Measurements from ENCODE around the gene ETV7. TPM values are rescaled to one million over a fixed set of nuclear protein-coding genes. Genes with fewer than 3 reads are reported as not detected.

ETV7 gene
- total and polyA plus RNA-seq, 2 of the 13 experiments (the other 11 are each of a cell fraction or from before 2014, with no cell fraction given), result not detected

DNA sequence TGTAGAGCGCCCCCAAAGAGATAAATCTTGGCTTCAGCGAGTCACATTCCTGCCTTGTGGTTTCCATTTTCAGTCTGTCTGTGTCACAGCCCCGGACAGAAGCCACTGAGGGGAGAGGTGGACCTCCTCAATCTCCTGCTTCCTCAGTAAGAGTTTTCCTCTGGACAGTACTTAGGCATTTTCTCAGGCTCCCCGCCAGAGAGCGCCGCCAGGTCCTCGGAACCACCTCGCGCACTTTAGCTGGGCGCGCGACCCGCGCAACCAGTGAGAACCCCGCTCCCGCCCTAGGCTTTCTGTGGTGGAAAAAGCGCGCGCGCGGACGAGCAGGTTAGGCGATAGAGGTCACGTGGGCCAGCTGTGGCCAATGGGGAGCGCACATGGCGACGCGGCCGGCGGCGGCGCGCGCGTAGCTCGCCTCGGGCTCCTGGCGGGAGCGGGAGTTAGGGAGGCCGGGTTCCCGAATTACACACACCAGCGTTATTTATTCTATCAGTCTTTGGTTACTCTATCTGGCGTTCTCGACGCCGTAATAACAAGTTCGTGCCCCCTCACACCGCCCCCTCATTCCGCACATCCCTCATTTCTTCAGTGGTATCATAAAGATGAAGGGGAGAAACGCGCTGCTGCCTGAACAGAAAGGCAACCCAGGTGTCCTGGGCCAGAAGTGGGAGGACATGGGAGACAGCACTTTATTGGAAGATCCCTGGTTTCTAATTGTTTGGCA is 35.8 kb upstream of the ETV7 start (continued):
- TF ChIP-seq HNRNPLL (IDR thresholded peaks at IDR 0.05; ENCODE audit: low read depth, low read length, poor library complexity, severe bottlenecking), result peak; percentile 96
- TF ChIP-seq ZNF790 (CRISPR knock-in tag; IDR thresholded peaks at IDR 0.05; ENCODE audit: borderline replicate concordance), result no peak
- TF ChIP-seq ZNF878 (CRISPR knock-in tag; IDR thresholded peaks at IDR 0.05), result peak; percentile 86
- no peak for TF ChIP-seq RFXAP (CRISPR knock-in tag; IDR thresholded peaks at IDR 0.05; ENCODE audit: borderline replicate concordance)
- peak; percentile 53; the same call in 1 of the 2 replicates for TF ChIP-seq SRF (IDR thresholded peaks at IDR 0.05; ENCODE audit: low read depth, low read length)
- peak; percentile 47; the same call in 1 of the 2 replicates for TF ChIP-seq CREM (IDR thresholded peaks at IDR 0.05)
- TF ChIP-seq CREM (CRISPR knock-in tag; IDR thresholded peaks at IDR 0.05), result no peak
- TF ChIP-seq ZNF614 (CRISPR knock-in tag; IDR thresholded peaks at IDR 0.05; ENCODE audit: borderline replicate concordance), result peak; percentile 80; the same call in 1 of the 2 replicates
- TF ChIP-seq FOXA1 (IDR thresholded peaks at IDR 0.05), result no peak
- TF ChIP-seq FOXA1 (CRISPR knock-in tag; IDR thresholded peaks at IDR 0.05), result 0 out of 2 replicates have a peak, but pooled peaks have one; percentile 5
- TF ChIP-seq ZNF501 (CRISPR knock-in tag; IDR thresholded peaks at IDR 0.05), result peak; percentile 98
- TF ChIP-seq, protein P1, sequence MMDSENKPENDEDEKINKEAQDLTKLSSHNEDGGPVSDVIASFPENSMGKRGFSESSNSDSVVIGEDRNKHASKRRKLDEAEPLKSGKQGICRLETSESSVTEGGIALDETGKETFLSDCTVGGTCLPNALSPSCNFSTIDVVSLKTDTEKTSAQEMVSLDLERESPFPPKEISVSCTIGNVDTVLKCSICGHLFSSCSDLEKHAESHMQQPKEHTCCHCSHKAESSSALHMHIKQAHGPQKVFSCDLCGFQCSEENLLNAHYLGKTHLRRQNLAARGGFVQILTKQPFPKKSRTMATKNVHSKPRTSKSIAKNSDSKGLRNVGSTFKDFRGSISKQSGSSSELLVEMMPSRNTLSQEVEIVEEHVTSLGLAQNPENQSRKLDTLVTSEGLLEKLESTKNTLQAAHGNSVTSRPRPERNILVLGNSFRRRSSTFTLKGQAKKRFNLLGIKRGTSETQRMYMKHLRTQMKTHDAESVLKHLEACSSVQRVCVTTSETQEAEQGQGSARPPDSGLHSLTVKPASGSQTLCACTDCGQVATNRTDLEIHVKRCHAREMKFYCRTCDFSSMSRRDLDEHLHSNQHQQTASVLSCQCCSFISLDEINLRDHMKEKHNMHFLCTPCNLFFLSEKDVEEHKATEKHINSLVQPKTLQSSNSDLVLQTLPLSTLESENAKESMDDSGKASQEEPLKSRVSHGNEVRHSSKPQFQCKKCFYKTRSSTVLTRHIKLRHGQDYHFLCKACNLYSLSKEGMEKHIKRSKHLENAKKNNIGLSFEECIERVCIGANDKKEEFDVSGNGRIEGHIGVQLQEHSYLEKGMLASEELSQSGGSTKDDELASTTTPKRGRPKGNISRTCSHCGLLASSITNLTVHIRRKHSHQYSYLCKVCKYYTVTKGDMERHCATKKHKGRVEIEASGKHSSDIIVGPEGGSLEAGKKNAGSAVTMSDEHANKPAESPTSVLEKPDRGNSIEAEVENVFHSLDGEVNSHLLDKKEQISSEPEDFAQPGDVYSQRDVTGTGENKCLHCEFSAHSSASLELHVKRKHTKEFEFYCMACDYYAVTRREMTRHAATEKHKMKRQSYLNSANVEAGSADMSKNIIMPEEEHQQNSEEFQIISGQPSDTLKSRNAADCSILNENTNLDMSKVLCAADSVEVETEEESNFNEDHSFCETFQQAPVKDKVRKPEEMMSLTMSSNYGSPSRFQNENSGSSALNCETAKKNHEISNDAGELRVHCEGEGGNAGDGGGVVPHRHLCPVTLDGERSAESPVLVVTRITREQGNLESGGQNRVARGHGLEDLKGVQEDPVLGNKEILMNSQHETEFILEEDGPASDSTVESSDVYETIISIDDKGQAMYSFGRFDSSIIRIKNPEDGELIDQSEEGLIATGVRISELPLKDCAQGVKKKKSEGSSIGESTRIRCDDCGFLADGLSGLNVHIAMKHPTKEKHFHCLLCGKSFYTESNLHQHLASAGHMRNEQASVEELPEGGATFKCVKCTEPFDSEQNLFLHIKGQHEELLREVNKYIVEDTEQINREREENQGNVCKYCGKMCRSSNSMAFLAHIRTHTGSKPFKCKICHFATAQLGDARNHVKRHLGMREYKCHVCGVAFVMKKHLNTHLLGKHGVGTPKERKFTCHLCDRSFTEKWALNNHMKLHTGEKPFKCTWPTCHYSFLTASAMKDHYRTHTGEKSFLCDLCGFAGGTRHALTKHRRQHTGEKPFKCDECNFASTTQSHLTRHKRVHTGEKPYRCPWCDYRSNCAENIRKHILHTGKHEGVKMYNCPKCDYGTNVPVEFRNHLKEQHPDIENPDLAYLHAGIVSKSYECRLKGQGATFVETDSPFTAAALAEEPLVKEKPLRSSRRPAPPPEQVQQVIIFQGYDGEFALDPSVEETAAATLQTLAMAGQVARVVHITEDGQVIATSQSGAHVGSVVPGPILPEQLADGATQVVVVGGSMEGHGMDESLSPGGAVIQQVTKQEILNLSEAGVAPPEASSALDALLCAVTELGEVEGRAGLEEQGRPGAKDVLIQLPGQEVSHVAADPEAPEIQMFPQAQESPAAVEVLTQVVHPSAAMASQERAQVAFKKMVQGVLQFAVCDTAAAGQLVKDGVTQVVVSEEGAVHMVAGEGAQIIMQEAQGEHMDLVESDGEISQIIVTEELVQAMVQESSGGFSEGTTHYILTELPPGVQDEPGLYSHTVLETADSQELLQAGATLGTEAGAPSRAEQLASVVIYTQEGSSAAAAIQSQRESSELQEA (CRISPR knock-in tag; IDR thresholded peaks at IDR 0.05; ENCODE audit: not compliant biosample characterization), result peak; percentile 54
- no peak; the same call in 1 of the 2 replicates for TF ChIP-seq ZNF589 (CRISPR knock-in tag; conservative IDR thresholded peaks at IDR 0.05)
- TF ChIP-seq HMG20A (CRISPR knock-in tag; IDR thresholded peaks at IDR 0.05; ENCODE audit: borderline replicate concordance), result peak; percentile 65
- TF ChIP-seq CBX1 (IDR thresholded peaks at IDR 0.05; ENCODE audit: low read depth), result peak; percentile 70
- no peak for TF ChIP-seq TBP (CRISPR knock-in tag; IDR thresholded peaks at IDR 0.05)
- TF ChIP-seq, protein P2, sequence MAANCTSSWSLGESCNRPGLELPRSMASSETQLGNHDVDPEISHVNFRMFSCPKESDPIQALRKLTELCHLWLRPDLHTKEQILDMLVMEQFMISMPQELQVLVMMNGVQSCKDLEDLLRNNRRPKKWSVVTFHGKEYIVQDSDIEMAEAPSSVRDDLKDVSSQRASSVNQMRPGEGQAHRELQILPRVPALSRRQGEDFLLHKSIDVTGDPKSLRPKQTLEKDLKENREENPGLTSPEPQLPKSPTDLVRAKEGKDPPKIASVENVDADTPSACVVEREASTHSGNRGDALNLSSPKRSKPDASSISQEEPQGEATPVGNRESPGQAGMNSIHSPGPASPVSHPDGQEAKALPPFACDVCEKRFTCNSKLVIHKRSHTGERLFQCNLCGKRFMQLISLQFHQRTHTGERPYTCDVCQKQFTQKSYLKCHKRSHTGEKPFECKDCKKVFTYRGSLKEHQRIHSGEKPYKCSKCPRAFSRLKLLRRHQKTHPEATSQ (CRISPR knock-in tag; IDR thresholded peaks at IDR 0.05; ENCODE audit: borderline replicate concordance), result peak; percentile 77
- no peak for TF ChIP-seq ZFP36L2 (CRISPR knock-in tag; IDR thresholded peaks at IDR 0.05)
- TF ChIP-seq, protein P3, sequence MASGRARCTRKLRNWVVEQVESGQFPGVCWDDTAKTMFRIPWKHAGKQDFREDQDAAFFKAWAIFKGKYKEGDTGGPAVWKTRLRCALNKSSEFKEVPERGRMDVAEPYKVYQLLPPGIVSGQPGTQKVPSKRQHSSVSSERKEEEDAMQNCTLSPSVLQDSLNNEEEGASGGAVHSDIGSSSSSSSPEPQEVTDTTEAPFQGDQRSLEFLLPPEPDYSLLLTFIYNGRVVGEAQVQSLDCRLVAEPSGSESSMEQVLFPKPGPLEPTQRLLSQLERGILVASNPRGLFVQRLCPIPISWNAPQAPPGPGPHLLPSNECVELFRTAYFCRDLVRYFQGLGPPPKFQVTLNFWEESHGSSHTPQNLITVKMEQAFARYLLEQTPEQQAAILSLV (CRISPR knock-in tag; IDR thresholded peaks at IDR 0.05; ENCODE audit: borderline replicate concordance), result peak; percentile 67; the same call in 1 of the 2 replicates
- peak; percentile 70; the same call in 1 of the 2 replicates for TF ChIP-seq ZFP36L1 (CRISPR knock-in tag; IDR thresholded peaks at IDR 0.05)
- peak; percentile 39 for TF ChIP-seq DMAP1 (CRISPR knock-in tag; IDR thresholded peaks at IDR 0.05)
